Fibroblast of peridontal ligament (primary cell): ENCODE data around the gene RIC1.
"Not testable (repeated sequence)": the region's sequence is repeated elsewhere in the genome, so short reads cannot be mapped to it uniquely, and the experiment has no call there.

Experiments
- DNase-seq: peaks from one replicate; pipeline ENCODE4 v3.0.0-alpha.2; 2010; ENCODE audit errors: extremely low read depth

The RIC1 gene

GRCh38 chr9:5628530-5629311, at the start of gene RIC1:
Gene RIC1, plus strand, starts transcription at chr9:5629107. Its CDS starts 203 bp downstream, at chr9:5629310.
- peak; percentile 85 for DNase-seq

GRCh38 chr9:5579881-5580280, 49.0 kb upstream of the RIC1 start:
- DNase-seq: peak; percentile 36

GRCh38 chr9:5580650-5581049, 48.3 kb upstream of the RIC1 start:
- no peak for DNase-seq

- not testable (repeated sequence) for DNase-seq
Observed at GRCh38 chr9:5581706-5582105, 47.2 kb upstream of the RIC1 start.

- peak; percentile 92 for DNase-seq
Observed at GRCh38 chr9:5582835-5583195, 46.1 kb upstream of the RIC1 start.

- DNase-seq: peak; percentile 47
Observed at GRCh38 chr9:5586391-5586802, 42.5 kb upstream of the RIC1 start.

GRCh38 chr9:5587024-5587423, 41.9 kb upstream of the RIC1 start:
- DNase-seq: peak; percentile 56

GRCh38 chr9:5592231-5592630, 36.7 kb upstream of the RIC1 start:
- DNase-seq: no peak

- DNase-seq: no peak
Observed at GRCh38 chr9:5592904-5593303, 36.0 kb upstream of the RIC1 start.

- DNase-seq: no peak
Observed at GRCh38 chr9:5593904-5594303, 35.0 kb upstream of the RIC1 start.

- no peak for DNase-seq
Observed at GRCh38 chr9:5596173-5596572, 32.7 kb upstream of the RIC1 start.

- DNase-seq: peak; percentile 31
Observed at GRCh38 chr9:5608298-5609225, 20.3 kb upstream of the RIC1 start.

- peak; percentile 24 for DNase-seq
Observed at GRCh38 chr9:5609226-5609596, 19.7 kb upstream of the RIC1 start.

- DNase-seq: no peak
Observed at GRCh38 chr9:5610491-5610890, 18.4 kb upstream of the RIC1 start.

GRCh38 chr9:5611321-5612184, 17.4 kb upstream of the RIC1 start:
- DNase-seq: peak; percentile 65

GRCh38 chr9:5612185-5612530, 16.7 kb upstream of the RIC1 start:
- DNase-seq: peak; percentile 15

GRCh38 chr9:5614192-5614591, 14.7 kb upstream of the RIC1 start:
- no peak for DNase-seq

GRCh38 chr9:5614985-5615384, 13.9 kb upstream of the RIC1 start:
- DNase-seq: no peak

- DNase-seq: no peak
Observed at GRCh38 chr9:5617749-5618148, 11.2 kb upstream of the RIC1 start.

GRCh38 chr9:5620494-5620893, 8.4 kb upstream of the RIC1 start:
- no peak for DNase-seq

GRCh38 chr9:5621327-5621726, 7.6 kb upstream of the RIC1 start:
- peak; percentile 16 for DNase-seq

GRCh38 chr9:5622016-5622415, 6.9 kb upstream of the RIC1 start:
- peak; percentile 88 for DNase-seq
